OCI-M2 (cell line): ENCODE results near the gene ALOX5AP.
A peak's percentile ranks its signal among the peaks of the same experiment; 100 is the strongest.

Experiments used
- DNase-seq: peaks from one replicate; lab custom pipeline; 2025; ENCODE audit not compliant: unreplicated experiment; lab: John Stamatoyannopoulos, UW

The ALOX5AP gene

GRCh38 chr13:30735025-30735871 is at the start of gene ALOX5AP:
Gene ALOX5AP, plus strand, starts transcription at chr13:30735543. Its CDS starts 63 bp downstream, at chr13:30735606.
- no peak for DNase-seq

DNA sequence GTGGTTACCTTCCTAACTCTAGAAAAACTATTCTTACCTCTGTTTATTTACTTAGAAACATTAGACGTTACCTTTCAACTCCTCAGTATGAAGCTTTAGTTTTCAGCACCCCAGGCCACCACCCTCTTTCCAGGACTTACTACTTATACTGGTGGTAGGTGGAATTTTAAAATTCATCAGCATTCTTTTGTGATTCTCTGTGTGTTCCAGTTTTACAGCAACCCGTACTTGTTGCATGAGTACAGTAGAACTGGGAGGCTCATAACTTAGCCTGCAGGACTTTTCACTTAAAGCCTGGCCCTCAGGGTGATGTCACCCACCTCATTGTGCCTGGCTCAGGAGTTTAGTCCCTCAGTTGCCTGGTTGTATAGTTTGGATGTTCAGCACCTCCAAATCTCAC is 49.4 kb upstream of the ALOX5AP start:
- no peak for DNase-seq

- no peak for DNase-seq
These were observed 47.7 kb upstream of the ALOX5AP start for GRCh38 chr13:30687601-30688000.

GRCh38 chr13:30689752-30690151 is 45.6 kb upstream of the ALOX5AP start:
- no peak for DNase-seq

- DNase-seq = peak; percentile 59
These were observed 44.8 kb upstream of the ALOX5AP start for GRCh38 chr13:30690282-30691188.

DNA sequence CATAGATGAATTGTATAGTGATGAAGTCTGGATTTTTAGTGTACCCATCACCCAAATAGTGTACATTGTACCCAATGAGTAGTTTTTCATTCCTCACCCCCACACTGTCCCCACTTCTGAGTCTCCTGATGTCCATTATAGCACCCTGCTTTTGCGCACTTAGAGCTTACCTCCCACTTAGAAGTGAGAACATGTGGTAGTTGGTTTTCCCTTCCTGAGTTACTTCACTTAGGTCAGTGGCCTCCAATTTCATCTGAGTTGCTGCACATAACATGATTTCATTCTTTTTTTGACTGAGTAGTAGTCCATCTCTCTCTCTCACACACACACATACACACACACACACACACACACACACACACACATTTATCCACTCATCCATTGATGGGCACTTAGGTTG is 43.2 kb upstream of the ALOX5AP start:
- no peak for DNase-seq

GRCh38 chr13:30696278-30697176 is 38.8 kb upstream of the ALOX5AP start:
- no peak for DNase-seq

DNA sequence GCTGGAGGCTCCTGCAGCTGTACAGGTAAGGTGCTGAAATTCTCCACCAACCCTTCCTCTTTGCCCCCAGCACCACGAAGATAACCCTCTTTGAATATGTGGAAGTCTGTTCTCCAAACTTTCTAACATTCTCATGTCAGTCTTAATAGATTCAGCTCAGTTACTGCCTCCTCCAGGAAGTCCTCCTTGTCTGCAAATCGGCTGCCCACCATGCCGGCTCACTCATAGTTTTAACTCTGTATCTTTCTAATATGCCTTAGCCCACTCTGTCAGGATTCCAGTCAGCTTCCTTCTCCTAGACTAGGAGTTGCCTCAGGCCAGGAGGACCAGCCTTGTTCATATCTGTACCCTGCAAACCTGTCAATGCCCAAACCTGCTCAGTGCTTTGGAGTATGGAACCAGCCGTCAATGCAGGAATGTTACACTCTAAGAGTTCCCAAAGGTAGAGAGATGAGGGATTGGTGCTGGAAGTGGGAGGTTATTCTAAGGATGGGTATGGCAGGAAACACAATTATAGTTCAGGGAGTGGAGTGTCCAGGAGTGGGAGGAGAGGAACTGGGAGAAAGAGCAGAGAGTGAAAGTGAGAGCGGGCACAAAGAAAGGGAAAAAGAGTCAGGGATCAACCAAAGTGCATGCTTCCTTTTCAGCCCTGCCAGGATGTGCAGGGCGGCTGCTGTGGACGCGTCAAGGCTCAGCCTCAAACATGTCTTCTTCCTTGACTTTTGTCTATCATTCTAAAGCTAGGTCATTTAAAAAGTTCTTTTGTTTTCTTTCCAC is 38.0 kb upstream of the ALOX5AP start:
- no peak for DNase-seq

GRCh38 chr13:30697996-30698401 is 37.3 kb upstream of the ALOX5AP start:
- DNase-seq = no peak

DNA sequence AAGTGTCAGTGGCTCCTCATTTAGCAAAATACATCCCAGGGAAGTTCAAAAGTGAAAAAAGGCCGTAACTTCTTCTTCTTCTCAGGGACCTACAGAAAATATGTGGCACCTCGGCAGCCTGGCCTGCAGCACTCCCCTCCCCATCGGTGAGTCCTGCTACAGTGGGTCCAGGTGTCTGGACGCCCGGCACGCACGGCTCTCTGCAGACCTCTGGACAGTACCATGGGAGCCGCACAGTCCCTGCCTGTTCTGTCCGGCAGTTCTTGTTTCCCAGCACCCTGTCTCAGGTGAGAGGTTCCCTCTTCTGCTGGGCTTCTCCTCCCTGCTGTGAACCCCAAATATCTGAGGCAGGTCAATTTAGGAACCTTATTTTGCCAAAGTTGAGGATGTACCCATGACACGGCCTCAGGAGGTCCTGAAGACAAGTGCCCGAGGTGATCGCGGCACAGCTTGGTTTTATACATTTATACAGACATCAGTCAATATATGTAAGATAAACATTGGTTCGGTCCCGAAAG is 36.8 kb upstream of the ALOX5AP start:
- DNase-seq = no peak

DNA sequence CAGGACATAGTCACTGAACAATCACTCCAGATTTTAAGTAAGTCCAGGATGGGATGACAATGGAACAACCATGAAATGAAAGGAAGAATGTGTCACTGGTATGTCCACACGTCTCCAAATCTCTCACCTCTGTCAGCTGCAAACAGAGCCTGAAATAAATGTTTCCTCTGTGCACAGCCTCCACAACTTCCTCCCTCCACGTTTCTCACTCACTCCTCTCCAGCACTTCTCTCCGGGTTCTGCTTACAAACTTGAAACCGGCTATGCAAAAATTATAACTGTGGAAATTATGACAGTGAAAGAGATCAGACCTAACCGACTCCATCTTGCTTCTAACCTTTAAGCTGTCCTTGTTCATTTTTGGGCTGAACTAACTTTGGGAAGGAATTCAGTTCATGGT is 35.0 kb upstream of the ALOX5AP start:
- no peak for DNase-seq

- DNase-seq = no peak
These were observed 33.3 kb upstream of the ALOX5AP start for GRCh38 chr13:30702006-30702405.

GRCh38 chr13:30704596-30704995 is 30.7 kb upstream of the ALOX5AP start:
- no peak for DNase-seq

DNA sequence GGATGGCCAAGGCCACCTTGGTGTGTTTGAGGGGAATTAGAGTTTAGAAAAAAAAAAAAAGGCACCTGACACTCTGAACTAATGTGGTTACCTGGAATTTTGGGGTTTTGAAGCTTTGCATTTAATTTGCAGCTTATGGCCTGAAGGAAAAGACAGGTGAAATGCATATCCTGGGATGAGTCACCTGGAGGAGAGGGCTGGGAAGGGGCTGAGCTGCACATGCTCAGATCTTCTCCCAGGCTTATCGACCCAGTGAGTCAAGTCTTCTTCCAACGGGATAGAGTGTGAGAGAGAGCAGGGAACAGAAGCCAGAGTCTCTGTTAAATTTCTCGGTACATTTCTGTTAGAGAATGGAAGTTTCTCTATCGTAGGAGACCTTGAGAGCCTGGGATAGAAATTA is 29.7 kb upstream of the ALOX5AP start:
- no peak for DNase-seq

GRCh38 chr13:30708541-30708940 is 26.8 kb upstream of the ALOX5AP start:
- DNase-seq = no peak

GRCh38 chr13:30710442-30710841 is 24.9 kb upstream of the ALOX5AP start:
- DNase-seq = no peak

DNA sequence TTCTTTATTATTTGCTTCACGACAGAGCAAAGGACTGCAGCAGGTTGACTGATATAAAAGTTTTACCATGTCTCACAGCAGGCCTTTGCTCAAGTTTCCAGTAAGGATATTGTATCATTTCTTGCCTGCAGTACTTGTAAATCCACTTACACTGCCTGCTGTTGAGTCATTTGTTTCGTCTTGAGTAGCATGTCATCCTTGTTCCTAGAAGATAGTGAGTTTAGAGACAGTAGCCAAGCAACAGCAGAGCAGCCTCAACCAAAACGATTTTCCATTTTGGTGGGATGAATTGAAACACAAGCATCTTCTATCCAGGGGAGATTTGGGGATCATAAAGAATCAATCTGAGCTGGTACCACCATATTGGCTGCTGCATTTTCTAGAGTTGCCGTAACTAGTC is 24.0 kb upstream of the ALOX5AP start:
- DNase-seq = no peak

GRCh38 chr13:30711837-30712236 is 23.5 kb upstream of the ALOX5AP start:
- no peak for DNase-seq

DNA sequence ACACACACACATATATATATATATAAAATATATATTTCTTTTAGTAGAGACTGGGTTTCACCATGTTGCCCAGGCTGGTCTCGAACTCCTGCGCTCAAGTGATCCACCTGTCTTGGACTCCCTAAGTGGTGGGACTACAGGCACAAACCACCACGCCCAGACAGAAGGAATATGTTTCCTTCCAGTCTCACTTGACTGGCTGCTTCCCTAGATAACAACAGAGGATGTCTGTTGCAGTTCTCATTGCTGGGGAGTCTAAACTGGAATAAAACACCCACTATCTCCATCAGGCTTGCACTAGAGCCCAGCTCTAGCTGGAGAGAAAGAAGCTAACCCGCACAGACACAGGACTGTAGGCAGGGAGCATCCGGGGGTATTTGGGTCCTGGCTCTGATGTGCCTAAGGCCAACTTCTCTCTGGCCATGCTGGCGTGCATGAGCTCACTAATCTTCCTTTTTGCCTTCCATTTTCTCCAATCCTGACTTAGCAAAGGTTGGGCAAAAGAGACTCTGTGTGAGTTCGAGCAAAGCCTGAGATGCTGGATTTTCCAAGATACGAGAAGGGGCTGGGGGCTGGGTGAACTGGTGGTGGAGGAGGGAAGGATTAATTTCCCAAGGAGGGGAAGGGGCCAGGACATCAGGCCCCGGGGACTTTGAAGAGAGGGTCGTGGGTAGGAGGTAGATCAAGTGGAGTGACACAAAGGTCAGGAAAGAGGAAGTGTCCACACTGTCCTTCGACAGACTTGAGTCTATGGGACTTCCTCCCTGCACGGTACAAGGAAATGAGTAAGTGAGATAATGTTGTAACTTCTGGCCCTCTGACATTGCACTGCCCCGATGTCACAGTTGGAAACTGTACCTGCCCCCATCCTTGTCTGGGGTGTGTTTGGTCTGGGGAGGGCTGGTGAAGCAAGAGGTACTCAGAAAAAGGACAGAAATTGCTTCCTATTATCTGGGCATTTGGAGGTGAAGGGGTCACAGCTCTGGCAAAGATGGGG is 22.5 kb upstream of the ALOX5AP start:
- no peak for DNase-seq
